Esophagus squamous epithelium (tissue), 4 donors: ENCODE data around the gene RNF213.

Source experiments
- POLR2A ChIP-seq, 4 donors: fragments of 450-650 bp; IDR thresholded peaks; one replicate each; pipeline ENCODE4 v1.6.1; 2017; ENCODE audit warnings: antibody characterized with exemption in 4 of 4, mild to moderate bottlenecking in 4 of 4, moderate library complexity in 3 of 4
- TF ChIP-seq, protein P1 (sequence below), 6 experiments: fragments of 450-650 bp in 4 of 6; fragments of 200-600 bp in 2 of 6; sonication (generic) in 2 of 6; IDR thresholded peaks; one replicate each; pipeline ENCODE4 v1.5.1; 2016 to 2019; ENCODE audit warnings: antibody characterized with exemption in 6 of 6, mild to moderate bottlenecking in 4 of 6, moderate library complexity in 4 of 6

GRCh38 chr17:80415626-80416137 is 155.0 kb downstream of the RNF213 start:
- no peak for TF ChIP-seq POLR2A (IDR thresholded peaks at IDR 0.05)
- TF ChIP-seq, protein P1, sequence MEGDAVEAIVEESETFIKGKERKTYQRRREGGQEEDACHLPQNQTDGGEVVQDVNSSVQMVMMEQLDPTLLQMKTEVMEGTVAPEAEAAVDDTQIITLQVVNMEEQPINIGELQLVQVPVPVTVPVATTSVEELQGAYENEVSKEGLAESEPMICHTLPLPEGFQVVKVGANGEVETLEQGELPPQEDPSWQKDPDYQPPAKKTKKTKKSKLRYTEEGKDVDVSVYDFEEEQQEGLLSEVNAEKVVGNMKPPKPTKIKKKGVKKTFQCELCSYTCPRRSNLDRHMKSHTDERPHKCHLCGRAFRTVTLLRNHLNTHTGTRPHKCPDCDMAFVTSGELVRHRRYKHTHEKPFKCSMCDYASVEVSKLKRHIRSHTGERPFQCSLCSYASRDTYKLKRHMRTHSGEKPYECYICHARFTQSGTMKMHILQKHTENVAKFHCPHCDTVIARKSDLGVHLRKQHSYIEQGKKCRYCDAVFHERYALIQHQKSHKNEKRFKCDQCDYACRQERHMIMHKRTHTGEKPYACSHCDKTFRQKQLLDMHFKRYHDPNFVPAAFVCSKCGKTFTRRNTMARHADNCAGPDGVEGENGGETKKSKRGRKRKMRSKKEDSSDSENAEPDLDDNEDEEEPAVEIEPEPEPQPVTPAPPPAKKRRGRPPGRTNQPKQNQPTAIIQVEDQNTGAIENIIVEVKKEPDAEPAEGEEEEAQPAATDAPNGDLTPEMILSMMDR (IDR thresholded peaks at IDR 0.05): no peak
